ENCODE measurements around the gene MAP2.

DNA sequence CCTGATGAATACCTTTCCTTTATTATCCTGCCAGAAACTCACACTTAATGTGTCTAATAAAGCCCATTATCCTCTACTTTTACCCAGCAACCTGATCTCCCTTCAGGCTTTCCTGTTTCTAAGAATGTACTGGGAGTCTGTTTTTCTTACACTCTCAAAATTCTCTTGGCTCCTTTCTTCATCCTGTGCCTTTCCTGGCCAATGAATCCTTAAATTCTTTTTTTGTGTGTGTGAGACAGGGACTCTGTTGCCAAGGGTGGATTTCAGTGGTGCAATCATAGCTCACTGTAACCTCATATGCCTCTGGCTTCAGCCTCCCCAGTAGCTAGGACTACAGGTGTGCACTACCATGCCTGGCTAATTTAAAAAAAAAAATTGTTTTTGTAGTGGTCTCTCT lies 72.7 kb downstream of the MAP2 start:
- TF ChIP-seq EP300 (IDR thresholded peaks at IDR 0.05) (no peak), POLR2AphosphoS5 (IDR thresholded peaks at IDR 0.05) (peak; percentile 35), POLR2A (IDR thresholded peaks at IDR 0.05) (no peak)
